NCI-H2107 (cell line): ENCODE measurements around the gene EBF3.

Experiments used
- DNase-seq: peaks from one replicate; lab custom pipeline; 2025; lab: John Stamatoyannopoulos, UW

EBF3 gene

DNA sequence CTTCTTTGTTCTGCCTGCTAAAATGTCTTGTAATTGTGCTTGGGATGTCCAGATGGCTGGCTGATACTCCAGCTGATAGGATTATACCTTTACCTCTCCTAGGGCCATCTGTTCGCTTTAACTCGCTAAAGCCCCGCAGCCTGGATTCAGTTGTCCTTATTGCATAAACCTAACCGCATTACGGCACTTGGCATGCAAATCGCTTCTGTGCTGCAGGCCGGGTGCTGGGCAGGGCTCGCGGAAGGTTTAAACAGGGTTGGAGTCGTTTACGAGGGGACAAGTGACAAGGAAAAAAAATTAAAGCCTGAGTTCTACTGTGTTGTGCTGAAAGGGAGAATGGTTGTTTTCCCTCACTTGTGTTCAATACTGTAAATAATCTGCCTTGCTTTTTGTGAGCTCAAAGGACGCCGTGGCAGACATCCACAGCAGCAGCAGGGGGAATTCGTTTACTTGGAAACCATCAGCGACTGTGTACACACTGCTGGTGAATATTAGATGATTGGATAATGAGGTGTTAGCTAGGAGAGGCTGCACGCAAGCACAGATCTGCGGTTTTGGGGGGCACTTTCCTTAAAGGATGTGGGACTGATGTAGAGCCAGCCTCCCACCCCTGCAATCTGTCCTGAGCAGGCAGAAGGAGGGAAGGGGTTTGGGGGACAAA lies 93.0 kb downstream of the EBF3 start:
- no peak for DNase-seq

DNA sequence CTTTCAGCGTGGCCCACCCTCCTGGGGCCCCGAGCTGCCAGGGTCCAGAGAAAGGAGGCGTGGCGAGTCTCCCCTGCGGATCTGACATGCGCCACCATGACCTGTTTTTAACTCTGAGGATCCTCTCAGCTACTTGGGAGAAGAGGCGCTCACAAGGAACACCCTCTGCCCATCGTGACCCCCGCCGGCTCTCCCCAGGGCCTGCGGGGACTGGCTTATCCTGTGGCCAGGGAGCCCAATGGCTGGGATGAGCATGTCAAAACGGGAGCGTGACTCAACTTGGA lies 93.7 kb downstream of the EBF3 start:
- no peak for DNase-seq

DNA sequence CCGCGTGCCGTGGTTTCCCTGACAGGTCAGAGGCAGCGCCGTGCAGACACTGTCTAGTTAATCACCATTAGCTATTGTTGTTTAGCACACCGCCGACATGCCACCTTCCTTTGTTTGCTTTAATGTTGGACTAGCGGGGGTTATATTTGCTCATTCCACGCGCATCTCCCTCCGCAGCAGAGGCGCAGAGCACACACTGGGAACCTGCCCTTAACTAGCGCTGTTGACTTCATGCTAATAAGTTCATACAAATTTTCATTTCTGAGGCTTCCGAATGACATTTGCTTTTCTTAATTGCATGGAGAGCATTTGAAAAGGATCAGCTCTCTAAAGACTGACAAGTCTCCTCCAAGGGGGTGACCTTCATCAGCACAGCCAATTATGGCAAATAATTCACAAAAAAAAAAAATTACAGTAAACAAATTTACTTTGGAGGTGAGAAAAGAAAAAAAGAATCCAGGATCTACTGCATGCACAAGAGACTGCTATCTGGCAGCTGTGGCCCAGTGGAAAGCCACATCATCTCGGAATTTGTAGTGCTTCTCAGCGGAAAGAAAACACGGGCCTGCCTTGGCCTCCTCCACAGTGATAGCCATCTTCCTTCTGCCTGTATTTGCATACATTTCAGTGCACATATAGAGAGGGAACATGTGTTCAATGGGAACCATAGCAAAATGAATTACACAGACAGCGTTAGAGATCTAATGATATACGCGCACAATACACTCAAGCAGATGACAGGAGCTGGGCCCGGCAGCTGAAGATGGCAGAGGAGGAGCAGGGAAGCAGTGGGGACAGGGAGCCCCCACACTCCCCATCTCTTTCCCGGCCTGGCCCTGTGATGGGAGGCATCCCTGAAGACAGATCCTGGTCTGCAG lies 94.2 kb downstream of the EBF3 start:
- DNase-seq: no peak

DNA sequence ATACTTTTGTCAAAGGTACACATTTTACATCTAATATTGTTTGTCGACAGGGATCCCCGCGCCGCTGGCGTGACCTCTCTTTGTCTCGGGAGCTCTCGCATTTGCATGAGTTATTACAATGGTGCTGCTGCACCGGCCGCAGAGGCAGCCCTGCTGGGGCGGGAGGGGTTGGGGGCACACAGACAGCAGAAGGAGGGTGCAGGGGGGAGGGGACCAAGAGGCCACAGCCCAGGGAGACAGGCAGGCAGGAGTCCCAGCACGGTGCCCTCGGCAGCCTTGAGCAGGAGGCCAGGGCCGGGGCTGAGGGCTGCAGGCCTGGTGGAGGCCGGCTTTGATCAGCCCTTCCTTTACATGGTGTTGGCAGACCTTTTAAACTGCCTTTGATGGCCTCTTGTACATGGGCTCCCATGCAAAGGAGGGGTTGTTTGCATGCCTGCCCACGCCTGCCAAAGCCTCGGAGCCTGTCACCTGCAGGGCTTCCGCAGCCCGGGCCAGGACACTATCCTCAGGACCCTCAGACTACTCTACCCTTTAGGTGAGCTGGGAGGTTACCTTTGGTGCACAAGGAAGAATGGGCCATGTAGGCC lies 95.5 kb downstream of the EBF3 start:
- no peak for DNase-seq

DNA sequence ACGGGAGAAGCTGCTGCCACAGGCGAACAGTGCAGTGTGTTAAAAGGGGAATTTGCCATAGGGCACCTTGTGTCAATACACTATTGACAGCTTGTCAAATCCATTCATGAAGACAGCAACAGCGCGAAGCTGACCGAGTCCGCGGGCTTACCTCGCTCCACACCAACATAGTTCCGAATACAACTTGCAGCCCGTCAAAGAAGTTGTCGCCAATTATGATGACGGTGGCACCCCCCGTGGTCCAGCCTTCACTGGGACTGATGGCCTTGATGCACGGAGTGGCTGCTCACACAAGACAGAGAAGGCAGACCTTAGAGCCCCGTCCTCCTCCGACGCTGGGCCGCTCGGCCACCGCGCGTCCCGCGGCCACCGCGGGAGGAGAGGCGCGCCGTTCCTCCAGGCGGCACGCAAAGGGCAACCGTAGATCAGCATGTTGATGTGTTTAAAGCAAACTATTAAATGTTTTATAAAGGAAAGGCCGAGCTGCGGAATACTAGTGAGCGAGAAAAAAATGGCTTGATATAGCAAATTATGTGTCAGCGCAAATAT lies 96.4 kb downstream of the EBF3 start:
- DNase-seq: no peak

DNA sequence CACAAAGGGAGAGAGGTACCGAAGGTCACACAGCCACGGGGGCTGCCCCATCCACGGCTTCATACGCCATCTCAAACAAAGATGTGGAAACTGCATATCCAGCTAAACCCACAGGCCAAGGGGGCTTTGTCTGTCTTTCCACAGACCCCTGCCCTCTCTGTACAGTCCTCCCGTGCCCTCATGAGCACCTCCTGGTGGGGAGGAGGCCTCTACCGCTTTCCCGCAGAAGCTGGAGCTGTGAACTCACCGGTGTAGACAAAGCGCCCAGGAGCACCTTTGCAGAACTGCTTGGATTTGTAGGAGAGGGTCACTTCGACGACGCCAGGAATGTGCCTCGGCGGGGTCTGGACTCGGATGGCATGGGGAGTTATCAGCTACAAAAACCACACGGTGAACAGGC lies 97.2 kb downstream of the EBF3 start:
- no peak for DNase-seq

DNA sequence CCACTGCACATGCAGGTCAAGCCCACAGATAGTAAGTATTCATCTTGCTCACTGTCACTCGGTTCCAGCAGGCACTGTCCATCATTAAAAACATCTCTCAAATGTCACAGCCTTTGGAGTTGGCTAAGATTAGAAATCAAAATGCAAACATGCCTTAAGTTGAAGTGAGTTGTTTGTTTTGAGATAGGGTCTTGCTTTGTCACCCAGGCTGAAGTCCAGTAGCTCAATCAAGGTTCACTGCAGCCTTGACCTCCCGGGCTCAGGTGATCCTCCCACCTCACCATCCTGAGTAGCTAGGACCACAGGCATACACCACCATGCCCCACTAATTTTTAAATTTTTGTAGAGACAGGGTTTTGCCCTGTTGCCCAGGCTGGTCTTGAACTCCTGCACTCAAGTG lies 98.1 kb downstream of the EBF3 start:
- no peak for DNase-seq

DNA sequence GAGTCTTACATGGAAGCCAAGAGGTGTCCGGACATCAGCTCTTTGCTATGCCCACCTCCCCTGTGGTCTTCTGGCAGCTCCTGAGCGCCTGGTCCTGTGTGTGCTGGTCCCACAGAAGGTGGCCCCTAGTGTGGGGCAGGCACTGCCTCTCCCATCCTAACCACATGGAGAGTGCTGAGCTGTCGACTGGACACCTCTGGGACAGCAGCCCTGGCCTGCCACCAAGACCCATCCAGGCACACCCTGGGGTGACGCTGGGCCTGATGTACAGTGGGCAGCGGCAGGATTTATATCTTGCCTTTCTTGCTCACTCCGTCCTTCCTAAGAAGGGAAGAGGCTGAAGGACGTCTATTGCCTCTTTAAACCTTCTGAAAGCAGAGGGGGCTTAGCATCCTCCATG lies 98.7 kb downstream of the EBF3 start:
- DNase-seq: no peak

DNA sequence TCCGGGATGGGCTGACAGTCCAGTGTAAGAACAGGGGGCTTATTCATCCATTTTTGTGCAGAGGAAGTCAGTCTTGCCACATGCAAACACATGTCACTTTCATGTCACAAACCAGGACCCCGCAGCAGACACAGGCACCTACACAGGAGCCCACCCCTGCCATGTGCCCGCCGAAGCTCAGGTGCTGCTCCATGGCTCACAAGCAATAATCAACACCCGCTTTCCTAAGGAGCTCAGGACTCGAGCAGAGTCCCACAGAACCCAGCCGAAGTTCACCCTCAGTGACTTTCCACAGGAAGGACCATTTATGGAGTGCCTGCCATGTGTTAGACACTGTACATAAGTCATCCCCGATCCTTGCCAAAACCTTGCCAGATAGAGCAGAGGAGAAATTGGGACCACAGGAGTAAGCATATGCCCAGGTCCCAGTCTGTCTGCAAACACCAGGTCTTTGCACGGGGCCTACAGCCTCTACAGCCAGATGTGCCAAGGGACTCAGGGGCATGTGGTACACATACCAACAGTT lies 99.4 kb downstream of the EBF3 start:
- DNase-seq: no peak

DNA sequence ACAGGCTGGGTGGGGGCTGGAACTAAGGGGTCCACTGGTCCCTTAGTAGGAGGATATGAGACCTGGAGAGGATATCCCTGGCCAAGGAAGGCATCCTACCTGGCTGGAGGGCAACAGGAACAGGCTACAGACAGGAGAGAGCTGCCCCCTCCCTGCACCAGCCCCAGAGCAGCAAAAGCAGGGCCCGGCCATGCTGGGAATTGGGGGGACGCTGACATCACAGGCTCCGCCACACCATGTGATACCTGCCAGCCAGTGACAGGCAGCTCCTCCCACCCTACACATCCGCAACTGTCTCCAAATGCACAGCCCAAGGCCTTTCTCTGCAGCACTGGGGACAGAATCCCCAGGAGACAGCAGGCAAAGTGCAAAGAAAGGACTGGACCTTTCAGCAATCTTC lies 100.0 kb downstream of the EBF3 start:
- no peak for DNase-seq

DNA sequence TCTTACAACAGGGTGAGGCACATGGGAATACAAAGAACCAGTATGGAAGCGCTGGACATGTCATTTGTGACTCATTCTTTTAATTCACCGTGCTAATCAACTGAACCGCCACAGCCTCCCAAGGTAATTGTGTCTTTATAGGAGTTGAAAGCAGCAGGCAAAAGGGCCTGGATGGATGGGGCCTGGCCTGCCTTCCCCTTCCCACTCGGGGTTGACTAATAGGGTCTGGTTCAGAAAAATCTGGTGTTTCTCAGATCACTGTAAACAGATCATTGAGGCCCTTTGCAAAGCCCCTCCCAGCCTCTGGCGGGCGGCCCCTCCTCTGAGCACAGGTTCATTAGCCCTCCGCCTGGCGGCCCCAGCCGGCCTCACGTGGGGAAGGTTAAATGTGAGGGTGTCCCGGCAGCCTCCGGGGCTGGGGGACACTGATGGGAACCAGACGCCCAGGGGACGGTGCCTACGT lies 100.8 kb downstream of the EBF3 start:
- no peak for DNase-seq

DNA sequence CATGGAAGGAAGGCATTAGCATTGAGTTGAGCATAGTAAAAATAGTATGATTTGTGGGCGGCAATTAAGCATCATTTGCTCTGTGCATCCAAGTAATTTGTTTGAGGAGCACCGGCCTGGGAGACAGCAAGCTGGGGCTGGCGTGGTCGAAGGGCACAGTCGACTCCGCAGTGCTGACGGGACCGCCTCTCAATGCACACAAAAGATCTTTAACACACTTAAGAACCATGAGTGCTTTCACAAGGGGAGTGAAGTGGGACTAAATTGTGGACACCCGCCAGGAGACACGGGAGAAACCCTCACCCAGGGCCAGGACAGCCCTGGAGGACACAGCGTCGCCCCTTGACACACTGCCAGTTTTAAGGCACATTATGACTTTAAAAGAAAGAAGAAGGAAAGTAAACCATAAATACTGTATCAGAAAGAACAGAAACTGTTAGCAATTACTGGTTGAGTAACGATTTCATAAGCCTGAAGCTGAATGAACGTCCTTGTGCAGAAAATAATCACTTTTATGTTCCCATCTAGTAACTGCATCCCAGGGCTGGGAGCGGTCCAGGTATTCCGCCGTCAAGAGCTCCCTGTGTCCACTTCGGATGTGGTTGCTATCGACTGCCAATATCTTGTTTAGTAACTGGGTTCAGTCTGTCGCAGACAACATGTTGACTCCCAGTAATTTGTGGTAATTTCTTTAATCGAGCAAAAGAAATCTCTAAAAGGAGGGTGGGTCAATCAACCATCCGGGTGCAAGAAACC lies 102.1 kb downstream of the EBF3 start:
- DNase-seq: no peak

DNA sequence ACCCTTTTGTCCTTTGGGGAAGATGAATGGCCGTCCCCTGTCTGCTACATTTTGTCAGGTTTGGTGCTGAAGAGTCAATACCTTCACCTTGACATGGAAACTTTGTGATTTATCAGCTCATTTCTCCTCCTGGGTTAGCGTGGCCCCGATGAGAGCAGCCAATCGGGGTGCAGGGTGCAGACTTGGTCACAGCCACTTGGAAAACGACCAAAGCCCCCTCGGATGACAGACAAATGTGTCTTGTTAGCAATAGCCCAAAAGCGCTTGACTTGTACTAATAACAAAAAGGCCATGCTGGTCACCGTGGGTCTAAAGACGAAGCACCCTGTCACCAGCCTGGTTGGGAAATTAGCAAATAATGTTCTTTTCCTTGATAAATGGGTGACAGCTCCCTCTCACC lies 103.7 kb downstream of the EBF3 start:
- DNase-seq: no peak

DNA sequence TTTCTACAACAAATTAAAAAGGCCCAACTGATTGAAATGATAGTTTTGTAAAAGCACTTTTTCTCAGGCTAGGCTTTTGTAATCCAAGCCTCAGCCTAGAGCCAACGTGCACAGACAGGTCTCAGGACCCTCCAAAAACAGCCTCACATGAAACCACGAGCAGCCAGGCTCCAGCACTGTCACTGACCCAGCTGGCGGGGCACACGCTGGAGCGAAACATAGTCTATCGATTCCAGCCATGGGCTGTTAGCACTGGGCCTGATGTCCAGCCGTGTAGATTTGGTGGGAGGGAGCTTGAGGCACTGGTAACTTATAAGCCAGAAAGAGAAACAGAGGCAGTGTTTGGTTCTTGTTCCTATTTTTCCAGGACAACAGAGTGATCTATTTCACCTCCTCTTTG lies 104.5 kb downstream of the EBF3 start:
- no peak for DNase-seq

DNA sequence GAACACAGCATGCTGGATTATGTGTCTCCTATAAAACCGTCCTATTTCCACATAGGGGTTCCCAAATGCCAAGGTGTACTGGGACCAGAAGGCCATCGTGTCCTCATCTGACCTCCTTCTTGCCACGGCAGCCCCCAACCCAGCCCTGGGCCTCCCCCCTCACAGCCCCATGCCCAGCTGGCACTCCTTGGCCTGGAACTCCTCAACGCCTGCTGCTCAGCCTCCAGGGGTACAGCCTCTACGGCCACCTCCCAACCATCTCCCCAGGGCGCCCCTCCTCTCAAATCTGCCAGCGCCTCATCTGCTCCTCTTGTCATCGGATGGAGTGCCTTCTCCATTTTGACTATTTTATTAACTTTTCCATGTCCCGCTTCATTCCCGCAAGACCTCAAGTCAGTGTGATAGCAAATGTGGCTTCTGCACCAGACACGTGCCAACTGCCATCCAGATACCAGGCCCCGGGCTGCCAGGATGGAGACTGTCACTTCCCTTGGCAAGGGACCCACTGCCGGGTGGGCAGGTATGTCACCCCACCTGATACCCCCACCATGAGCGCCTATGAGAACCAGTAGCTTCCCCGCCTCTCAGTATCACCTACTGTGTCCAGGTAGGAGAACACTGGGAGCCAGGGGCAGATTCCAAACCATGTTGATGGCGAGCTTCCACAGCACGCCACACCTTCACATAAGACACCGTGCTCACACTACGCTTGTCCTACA lies 106.7 kb downstream of the EBF3 start:
- DNase-seq: no peak

DNA sequence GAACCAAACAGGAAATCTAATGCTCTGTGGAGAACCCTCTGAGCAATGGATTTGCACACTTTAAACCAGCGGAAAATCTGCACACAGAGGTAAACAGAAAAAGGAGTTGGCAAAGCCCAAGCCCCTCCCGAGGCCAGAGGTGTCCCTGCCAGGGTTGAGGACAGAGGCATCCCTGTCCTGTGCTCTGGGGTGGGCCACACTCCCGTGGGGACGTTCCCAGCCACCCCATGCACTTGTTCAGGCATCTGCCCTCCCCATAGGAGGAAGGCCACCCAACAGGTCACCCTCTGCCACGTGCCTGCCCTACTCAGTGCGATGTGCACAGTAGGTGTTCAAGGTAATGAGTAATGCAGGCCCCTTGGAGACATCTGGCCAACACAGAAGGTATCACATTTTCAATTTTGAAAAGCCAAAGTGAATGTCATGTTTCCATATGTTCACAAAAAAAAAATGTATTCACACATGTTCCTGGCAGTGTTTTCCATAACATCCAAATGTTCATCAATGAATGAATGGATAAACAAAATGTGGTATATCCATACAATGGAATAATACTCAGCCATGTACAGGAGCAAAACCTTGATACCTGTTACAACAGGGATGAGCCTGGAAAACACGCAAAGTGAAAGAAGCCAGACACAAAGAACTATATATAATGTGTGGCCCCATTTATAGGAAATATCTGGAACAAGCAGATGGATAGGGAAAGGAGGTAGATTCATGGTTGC lies 108.1 kb downstream of the EBF3 start:
- DNase-seq: no peak

DNA sequence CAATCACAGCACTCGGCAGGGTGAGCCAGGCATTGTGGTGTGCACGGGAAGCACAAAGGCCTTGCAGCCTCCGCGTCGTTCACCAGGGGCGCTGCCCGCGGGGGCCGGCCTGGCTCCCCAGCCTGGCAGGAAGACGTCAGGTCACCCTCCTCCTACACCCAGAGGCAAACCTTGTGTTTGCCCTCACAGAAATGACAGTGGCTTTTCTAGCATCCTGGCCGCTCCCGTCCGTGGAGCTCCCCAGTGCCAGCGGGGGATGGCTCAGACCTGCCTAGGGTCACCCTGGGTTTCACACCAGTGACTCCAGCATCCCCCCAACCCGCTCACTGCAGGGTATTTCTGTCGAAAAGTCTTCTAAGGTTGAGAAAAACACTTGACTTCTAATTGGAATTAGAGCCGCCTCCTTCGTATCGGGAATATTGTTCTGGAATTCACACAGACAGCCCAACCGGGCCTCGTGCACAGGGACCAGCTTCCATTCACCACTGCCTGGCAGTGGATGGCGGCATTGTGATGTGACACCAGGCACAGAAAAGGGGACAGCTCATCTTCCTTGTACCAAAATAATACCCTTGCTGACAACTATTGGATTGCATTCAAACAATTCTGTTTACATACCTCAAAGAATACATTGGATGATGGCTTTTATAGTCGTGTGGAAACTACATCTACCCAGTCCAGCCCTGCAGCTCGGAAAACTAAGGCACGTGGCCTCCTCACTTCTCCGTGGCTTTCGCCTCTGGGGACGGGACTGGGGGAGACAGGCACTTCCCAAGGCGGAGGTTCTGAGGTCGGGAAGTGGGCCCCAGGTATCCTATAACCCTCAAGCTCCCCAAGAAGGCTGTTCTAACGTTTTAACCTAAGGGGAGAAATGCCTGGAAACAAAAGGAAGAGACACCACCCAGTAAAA lies 109.0 kb downstream of the EBF3 start:
- DNase-seq: no peak

DNA sequence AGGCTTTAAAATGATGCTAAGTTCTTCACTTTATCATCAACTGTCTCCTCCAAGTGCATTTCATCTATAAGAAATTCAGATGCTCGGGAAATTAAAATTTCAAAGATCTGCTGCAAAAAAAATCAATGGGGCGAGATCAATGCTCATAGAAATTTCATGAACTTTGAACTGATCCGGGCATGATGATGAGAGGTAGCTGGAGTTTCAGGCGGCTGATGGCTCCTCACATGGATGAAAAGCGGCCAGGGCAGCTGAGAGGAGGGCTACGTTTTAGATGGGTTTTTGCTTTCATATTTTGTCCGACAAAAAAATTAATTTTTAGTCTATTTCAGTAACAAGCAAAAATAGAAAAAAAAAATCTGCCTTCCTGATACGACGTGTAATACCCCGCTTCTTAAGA lies 109.9 kb downstream of the EBF3 start:
- no peak for DNase-seq

DNA sequence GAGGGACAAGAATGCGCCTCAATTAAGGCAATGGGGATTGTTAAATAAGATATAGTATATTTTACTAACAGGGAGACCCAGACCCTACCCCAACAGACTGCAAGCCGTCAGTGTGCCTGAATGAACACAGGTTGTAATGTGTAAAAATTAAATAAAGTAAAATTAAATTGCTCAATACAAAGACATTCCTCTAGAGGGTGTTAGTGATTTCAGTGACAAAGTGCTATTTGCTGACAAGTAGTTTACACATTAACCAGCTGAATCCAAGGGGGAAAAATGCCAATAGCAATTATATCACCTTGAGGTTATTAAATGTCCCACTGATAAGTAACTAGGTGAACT lies 110.5 kb downstream of the EBF3 start:
- DNase-seq: no peak
